ENCODE measurements around the gene CD300LD.

CD300LD gene

DNA sequence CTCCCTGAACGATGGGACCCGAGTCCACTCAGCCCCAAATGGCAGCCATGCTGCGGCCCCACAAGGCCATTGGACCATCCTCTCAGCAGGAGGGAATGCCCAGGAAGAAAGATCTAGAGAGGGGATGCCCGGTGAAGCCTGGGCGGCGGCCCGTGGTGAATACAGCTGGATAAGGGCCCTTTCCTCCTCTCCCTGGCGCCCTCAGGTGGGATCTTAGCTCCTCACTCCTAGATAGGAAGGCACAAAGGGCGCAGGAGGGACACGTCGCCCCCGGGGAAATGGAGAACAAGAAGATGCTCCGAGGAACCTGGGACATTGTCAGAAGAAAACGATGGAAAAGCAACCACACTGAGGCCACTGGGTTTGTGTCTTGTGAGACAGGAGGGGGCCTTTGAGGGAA is 48.7 kb downstream of the CD300LD start:
- no peak for DNase-seq

DNA sequence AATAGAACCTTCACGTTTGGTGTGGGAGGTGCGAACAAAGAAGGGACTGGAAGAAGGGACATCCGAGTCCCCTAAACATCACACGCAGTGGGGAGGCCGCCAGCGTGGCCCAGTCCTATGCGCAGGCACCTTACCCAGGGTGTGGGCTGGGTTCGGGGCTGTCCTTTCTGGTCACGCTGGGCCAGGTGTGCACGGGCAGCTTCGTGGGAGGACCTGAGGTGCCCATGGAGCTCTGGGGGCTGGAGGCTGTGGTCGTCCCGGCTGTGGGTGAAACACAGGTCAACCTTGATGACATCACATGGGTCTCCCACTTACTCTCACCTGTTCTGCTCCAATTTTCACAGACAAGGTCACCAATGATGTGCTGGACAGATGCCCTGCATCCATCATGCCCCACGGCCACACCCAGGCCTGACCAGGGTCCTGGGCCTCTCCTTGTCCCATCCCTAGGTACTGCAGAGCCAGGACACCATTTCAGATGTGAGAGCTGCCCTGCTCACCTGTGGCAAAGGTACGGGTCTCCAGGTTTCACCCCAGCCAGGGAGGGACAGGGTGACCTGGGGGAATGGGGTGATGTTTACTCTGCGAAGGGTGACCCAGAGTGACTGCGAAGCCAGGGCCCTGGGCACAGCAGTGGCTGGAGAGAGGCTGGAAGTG is 49.2 kb downstream of the CD300LD start:
- DNase-seq: no peak

- no peak for DNase-seq
Measured at GRCh38 chr17:74542166-74542565, 49.9 kb downstream of the CD300LD start.

- no peak for DNase-seq
Measured at GRCh38 chr17:74541176-74542111, 50.6 kb downstream of the CD300LD start.

DNA sequence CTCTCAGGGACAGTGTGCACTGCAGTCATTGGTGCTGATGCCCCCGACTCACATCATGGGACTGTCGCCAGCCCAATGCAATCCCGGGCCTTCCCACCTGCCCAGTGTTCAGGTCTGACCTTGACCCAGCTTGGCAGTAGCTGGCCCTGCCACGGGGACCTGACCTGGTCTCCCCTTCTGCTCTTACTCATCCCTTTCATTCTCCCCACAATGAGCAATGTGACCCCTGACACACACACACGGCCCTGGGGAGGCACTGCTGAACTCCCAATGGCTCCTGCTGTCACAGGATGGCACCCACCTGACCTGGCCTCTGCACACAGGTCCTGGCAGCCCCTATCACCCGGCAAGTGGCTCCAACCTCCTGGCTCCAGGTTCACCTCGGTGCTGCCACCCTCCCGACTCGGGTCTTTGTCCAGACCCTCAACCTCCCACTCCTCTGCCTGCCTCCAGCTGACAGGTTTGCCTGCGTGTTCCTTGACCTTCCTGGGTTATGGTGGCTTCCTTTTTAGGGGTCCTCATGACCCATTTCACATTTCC is 52.7 kb downstream of the CD300LD start:
- no peak for DNase-seq

DNA sequence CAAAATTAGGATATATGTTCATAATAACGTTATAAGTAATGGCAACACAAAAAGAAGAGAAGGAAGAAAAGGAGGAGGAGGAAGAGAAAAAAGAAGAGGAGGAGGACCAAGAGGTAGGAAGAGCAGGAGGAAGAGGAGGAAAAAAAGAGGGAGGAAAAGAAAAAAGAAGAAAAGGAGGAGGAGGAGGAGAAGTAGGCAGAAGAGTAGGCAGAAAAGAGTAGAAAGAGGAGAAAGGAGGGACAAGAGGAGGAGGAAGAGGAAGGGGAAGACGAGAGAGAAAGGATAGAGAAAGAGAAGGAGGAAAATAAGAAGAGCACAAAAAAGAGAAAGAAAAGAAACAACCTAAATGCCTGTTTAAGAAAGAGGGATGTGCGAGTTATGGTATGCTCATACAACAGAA is 55.2 kb downstream of the CD300LD start:
- DNase-seq: no peak

DNA sequence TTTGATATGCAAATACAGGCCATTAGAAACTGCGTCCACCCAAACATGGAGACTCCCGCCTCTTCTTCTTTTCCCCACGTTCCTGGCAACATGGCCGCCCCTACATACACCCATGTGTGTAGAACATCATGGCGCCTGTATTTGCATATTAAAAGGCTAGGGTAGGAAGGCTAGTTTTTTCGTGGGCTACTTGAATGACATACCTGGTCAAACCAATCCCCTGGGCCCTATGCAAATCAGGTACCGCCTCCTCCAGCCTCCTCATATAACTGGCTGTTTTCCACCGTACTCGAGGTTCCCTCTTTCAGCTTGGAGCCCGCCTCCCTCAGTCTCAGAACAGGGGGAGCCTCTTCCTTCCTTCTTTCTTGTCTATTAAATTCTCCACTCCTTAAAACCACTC is 60.0 kb downstream of the CD300LD start:
- DNase-seq: peak; percentile 66

- no peak for DNase-seq
Measured at GRCh38 chr17:74531231-74531761, 60.8 kb downstream of the CD300LD start, which contains the start of gene CD300LB. TSS of gene CD300LB (minus strand) at chr17:74531475. CDS start at chr17:74531350, 125 bp downstream.

DNA sequence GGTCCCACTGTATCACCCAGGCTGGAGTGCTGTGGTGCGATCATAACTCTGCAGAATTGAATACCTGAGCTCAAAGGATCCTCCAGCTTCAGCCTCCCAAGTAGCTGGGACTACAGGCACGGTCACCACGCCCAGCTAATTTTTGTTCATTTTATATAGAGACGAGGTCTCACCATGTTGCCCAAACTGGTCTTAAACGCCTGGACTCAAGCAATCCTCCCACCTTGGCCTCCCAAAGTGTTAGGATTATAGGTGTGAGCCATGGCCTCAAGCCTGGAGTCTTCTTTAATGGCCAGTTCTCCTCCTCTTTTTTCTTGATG is 61.3 kb downstream of the CD300LD start:
- no peak for DNase-seq

Measured in RPMI8226 (cell line).